Activated CD8-positive, alpha-beta memory T cell treated with anti-CD3 and anti-CD28 coated beads, Interleukin-2, amount 50 U/mL, for 1 hour (primary cell): ENCODE results near the gene SIAH1.
"Not testable (repeated sequence)": the region's sequence is repeated elsewhere in the genome, so short reads cannot be mapped to it uniquely, and the experiment has no call there.

Experiments
- DNase-seq: peaks from one replicate; pipeline ENCODE4 v3.0.0-alpha.2; 2020; ENCODE audit errors: extremely low read depth

SIAH1 gene

DNA sequence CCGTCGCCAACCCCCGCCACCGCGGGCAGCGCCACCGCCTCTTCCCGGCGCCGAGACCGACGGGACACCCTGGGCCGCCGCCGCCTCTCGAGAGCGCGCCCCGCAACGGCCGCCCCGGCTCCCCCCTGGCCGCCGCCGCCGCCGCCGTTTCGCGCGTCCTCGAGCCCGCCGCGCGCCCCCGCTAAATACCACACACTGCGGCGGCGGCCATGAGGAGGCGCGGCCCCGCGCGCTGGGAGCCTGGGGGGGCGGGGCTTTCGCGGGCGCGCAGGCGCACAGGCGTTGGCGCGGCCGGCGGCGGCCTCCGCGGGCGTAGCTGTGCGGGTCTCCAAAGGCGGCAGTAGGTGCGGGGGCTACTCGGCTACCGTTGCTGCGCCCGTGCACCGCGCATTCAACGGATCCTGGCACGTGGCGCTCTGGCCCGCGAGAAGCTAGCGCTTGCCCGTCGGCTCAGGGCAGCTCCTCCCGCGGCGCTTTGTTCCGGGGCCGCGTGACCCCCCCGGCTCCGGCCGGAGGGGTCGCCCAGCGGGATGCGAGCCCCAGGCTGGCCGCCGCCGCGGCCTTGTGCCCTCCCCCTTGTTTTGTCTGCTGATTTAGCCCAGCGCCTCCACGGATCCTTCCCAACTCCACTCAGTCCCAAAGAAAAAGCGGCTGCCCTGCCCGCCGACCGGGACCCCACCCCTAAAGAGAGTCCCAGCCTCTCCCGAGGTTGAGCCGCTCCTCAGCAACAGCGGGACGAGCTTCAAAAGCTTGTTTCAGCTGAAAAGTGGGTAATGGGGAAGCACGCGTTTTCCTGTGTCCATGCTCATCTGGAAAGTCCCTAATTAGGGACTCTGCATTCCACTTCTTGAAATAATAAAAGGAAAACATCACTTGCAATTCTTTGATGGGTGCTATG lies at the start of gene SIAH1:
SIAH1 (minus strand) TSS at position 161 of the 898 bp plus-strand sequence. CDS start 22,985 bp downstream, outside the sequence.
- DNase-seq: peak; percentile 56

- no peak for DNase-seq
These were observed 49.6 kb upstream of the SIAH1 start for GRCh38 chr16:48434653-48435317.

DNA sequence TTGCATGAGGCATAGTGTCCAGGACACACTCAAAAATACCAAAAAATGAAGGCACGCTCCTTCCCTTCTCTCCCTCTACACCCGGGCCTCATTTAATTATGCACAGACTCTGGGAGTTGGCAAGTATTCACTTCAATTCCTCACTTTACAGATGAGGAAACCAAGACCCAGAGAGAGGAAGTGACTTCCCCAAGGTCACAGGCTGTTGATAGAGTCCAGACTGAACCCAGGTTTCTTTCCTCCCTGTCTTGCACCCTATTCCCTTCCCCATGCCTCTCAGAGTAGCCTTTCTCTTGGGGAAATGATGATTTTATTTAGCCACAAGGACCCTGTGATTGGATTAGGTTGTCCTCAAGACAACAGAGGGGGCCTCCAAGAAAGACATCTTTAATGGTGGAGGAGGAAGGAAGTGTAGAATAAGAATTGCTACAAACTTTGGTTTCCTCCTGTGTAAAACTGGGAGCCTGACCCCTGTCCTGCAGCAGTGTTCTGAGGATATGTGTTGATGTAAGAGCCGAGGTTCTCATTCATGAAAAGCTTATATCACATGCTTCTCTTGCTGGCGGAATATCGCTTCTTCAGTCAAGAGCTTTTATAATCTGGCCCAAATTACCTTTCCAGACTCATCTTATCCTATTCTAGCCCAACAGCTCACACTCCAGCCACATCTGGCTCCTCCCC lies 48.8 kb upstream of the SIAH1 start:
- DNase-seq: no peak

- DNase-seq: no peak
These were observed 48.1 kb upstream of the SIAH1 start for GRCh38 chr16:48433116-48433849.

GRCh38 chr16:48432136-48432535 lies 46.9 kb upstream of the SIAH1 start:
- DNase-seq: no peak

GRCh38 chr16:48430890-48431289 lies 45.7 kb upstream of the SIAH1 start:
- DNase-seq: no peak

GRCh38 chr16:48426244-48427141 lies 41.3 kb upstream of the SIAH1 start:
- DNase-seq: no peak

GRCh38 chr16:48422537-48422936 lies 37.3 kb upstream of the SIAH1 start:
- DNase-seq: no peak

GRCh38 chr16:48421741-48422140 lies 36.5 kb upstream of the SIAH1 start:
- no peak for DNase-seq

GRCh38 chr16:48420437-48420836 lies 35.2 kb upstream of the SIAH1 start:
- DNase-seq: no peak

- not testable (repeated sequence) for DNase-seq
These were observed 31.4 kb upstream of the SIAH1 start for GRCh38 chr16:48416617-48417016.

- no peak for DNase-seq
These were observed 28.1 kb upstream of the SIAH1 start for GRCh38 chr16:48413272-48413671.

DNA sequence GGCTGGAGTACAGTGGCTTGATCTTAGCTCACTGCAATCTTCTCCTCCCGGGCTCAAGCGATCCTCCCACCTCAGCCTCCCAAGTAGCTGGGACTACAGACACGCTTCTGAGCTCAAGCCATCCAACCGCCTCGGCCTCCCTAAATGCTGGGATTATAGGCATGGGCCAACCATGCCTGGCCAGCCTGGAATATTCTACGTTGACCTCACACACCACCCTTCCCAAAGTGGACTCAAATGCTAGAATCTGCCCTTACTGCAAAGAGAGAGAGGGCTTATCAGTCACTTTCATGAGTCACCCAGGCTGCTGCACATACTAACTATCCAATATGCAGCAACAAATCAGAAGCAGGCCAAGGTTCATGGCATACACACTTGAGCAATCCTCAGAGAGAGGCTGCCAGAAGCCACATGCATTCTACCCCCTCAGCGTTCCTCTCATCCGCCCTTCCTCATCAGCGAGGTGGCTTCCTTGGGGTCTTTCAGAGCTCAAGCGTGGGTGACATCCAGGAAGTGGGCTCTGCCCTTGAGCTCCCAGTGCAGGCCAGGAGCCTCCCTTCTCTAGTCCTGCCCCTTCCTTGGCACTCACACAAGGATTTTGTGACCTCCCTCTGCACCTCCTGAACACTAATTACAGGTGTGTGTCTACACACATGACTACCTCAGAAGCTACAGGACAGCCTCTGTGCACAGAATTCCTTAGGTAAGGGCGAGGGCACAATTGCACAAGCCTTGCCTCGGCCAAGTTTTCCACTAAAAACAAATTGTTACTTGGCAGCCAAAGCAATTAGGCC lies 24.8 kb upstream of the SIAH1 start:
- DNase-seq: no peak

DNA sequence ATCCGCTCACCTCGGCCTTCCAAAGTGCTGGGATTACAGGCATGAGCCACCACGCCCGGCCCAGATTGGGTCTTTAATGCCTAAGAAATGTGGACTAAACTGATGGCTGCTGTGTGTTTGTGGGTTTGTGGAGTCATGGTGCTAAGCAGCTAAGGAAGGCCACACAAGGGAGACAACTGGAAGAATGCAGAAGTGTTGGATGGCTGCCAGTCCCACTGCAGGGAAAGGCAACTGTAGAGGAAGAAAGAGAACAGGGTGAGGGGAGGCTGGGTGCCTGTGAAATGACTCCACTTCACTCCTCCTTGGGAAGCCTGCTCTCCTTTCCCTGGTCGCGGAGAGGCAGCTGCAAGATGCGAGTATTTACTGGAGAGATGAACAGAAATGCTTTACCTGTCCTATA lies 23.5 kb upstream of the SIAH1 start:
- DNase-seq: no peak

DNA sequence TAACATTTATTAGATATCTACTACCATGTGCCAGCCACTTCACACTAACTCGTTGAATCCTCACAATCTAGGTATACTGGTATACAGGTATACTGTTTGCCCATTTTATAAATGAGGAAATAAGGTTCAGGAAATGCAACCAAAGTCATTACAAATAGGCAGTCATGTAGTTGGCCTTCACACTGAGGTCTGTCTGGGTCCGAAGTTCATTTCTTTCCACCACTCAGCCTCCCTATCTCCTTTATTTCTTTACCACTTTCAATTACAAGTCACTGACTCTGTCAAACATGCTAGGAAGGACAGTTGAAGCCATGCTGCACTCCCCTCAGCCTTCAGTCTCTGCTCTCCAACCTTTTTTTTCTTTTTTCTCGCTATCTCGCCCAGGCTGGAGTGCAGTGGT lies 20.7 kb upstream of the SIAH1 start:
- DNase-seq: no peak

GRCh38 chr16:48405153-48405552 lies 19.9 kb upstream of the SIAH1 start:
- no peak for DNase-seq

- DNase-seq: not testable (repeated sequence)
These were observed 17.3 kb upstream of the SIAH1 start for GRCh38 chr16:48402547-48402946.

- DNase-seq: no peak
These were observed 10.2 kb upstream of the SIAH1 start for GRCh38 chr16:48395375-48395774.

GRCh38 chr16:48394355-48394703 lies 9.1 kb upstream of the SIAH1 start:
- no peak for DNase-seq
